Pons (tissue), 1 donor: ENCODE results near the gene PCP4L1.
"Not testable (repeated sequence)": the region's sequence is repeated elsewhere in the genome, so short reads cannot be mapped to it uniquely, and the experiment has no call there.

Experiments
- DNase-seq: peaks from one replicate; pipeline ENCODE4 v3.0.0-alpha.2; 2016; ENCODE audit warnings: low spot score

The PCP4L1 gene

DNA sequence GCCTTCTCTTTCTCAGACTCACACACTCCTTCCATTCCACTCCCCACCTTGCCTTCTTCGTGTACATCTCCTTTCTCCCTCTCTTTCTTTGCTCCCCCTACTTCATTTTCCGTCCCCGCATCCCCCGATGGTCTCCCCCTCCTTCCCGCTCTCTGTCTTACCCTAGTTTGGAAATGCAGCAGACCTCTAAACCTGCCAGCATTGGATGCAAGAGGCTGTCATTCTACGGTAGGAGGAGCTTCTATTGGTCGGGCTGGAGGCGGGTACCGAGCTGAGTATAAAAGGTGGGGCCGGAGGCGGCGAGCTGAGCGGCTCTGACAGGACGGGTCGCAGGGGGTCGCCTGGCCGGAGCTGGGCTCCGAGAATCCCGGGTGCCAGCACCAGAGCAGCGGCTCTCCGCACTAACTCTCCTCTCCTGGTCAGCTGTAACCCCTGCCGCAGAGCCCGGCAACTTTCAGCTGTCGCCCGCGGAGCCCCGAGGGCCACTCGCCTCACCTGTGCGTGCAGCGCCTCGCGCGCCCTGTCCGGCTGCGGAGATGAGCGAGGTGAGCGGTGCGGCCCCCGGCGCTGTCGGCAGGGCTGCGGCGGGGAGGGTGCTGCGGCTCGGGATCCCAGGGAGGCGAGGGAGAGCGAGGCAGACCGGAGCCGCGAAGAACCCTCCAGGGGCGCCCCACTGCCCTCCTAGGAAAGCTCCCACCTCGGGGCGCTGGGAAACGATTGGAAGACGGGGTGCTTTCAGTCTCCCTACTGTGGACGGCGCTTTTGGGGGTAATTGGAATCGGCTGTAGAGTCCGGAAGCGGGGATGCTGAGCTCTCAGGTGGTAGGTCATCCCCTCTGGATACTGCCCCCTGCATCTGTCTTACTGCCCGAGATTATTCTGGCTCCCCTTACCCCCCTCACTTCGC is at the start of gene PCP4L1:
TSS of gene PCP4L1 (plus strand) at position 307 of the 906 bp plus-strand sequence. CDS start at position 537, 230 bp downstream.
- DNase-seq, result peak; percentile 65

DNA sequence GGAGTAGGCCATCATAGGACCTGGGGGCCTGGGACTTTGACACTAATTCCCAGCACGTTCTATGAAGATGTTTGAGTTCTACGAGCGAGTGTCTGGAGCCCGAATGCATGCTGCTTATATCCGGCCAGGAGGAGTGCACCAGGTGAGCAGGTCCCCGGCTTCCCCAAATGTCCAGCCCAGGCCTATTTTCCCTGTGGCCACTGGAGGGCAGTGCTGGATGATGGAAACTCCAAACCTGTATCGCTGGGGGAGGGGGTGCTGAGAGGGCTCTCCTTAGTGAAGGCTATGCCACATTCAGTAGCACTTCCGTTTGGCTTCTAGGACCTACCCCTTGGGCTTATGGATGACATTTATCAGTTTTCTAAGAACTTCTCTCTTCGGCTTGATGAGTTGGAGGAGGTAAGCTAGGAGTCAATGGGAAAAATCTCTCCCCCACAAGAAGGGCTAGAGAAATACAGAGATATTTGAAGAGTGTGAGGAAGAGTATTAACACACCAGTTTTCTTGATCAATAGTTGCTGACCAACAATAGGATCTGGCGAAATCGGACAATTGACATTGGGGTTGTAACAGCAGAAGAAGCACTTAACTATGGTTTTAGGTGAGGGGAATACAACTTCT is 48.6 kb upstream of the PCP4L1 start:
- DNase-seq, result peak; percentile 78

DNA sequence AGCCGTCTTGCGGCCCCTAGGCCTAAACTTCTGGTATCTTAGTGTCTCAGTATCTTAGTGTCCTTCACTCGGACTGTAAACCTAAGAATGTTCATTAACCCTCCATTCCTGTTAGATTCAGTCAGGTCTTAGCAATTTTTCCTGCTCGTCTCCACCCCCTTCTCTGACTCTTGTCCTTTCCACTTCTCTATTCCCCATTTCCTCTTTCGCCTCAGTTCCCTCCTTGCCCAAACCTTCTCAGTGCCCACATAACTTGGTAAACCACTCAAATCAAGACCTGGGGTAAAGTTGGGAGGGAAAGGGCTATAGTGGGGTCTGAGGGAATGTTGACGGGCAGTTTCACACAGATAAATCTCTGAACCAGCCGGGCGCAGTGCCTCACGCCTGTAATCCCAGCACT is 44.2 kb upstream of the PCP4L1 start:
- DNase-seq, result peak; percentile 58

DNA sequence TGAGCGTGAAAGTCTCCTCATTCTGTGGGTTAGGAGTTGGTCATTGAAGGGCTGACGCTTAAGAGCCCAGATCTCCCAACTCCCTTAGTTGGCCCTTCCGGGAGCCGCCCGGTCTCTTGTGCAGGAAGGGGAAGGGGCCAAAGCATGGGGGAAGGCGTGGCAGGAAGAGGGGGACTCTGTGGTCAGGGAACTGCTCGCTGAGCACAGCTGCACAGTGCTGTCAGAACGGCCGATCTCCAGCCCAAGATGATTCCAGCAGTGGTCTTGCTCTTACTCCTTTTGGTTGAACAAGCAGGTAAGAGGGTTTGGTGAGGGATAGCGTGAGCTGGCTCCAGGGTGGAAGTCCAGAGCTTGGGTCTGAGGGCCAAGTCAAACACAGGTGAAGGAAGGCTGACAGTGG is 43.5 kb upstream of the PCP4L1 start, which contains the start of gene FCER1G:
TSS of gene FCER1G (plus strand) at position 220 of the 400 bp plus-strand sequence. CDS start at position 247, 27 bp downstream.
- no peak for DNase-seq

DNA sequence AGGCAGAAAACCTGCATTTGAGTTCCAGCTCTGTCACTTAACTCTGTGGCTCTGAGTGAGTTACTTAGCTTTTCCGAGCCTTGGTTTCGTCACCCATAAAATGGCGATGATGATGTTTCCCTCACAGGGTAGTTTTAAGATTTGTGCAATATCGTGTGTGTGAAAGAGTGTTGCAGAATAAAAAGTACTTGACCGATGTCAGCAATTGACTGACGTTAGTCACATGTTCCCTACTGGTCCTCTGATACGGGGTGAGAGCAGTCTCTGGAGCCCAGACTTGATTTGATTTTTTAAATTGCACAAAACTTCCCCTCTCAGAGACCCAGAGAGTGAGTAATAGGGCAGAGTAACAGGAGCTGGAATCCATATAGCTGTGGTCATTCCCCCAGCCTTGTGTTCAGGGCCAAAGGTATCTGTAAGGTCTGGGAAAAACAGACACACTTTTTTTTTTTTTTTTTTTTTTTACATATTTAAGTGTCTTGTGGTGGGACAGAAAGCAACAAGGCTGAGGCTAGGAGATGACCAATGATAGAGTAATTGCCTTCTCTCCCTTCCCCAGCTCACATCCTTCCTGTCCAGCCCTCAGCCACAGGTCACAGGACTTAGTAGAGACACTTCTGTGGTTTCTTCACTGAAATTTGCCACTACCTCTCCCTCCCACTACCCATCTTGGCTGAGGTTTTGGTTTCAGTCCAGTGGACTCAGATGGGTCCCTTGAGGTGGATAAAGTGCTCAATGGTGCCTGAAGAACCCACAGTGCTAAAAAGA is 41.4 kb upstream of the PCP4L1 start:
- DNase-seq, result peak; percentile 57

DNA sequence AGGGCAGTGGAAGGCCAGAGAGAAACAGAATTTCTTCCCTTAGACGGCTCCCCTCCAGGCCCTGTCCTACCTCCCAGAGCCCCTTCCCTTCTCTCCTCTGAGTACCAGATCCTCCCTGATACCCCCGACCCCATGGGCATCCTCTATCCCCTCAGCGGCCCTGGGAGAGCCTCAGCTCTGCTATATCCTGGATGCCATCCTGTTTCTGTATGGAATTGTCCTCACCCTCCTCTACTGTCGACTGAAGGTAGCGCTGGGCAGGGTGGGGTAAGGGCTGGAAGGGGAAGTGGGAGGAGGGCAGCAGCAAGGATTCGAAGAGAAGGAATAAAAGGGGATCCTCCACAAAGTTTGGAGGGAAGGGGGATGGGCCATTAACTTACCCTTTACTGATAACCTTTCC is 40.7 kb upstream of the PCP4L1 start:
- no peak for DNase-seq

DNA sequence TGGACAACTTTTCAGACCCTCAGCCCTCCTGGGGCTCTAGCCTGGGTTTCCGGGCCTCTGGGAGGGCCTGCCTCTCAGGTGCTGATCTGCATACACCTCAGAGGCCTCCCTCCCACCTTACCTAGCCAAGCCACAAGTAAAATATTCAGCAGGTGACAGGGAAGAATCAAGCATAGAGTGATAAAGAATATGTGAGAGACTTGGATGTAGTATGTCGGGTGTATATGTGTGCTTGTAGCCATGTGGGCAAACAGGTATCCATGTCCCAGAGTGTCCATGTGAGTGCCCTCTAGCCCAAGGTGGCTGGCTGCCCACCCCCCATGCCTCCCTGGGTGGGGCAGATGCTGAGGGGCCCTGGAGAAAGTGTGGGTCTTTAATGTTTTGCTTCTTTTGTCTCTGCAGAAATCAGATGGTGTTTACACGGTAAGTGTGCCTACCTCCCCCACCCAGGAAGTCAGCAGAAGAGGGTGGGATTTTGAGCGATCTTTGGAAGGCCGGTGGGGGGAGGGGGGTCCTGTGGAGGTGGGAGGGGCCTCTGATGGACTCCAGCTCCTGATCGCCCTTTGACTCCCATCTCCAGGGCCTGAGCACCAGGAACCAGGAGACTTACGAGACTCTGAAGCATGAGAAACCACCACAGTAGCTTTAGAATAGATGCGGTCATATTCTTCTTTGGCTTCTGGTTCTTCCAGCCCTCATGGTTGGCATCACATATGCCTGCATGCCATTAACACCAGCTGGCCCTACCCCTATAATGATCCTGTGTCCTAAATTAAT is 40.1 kb upstream of the PCP4L1 start:
- DNase-seq, result no peak

DNA sequence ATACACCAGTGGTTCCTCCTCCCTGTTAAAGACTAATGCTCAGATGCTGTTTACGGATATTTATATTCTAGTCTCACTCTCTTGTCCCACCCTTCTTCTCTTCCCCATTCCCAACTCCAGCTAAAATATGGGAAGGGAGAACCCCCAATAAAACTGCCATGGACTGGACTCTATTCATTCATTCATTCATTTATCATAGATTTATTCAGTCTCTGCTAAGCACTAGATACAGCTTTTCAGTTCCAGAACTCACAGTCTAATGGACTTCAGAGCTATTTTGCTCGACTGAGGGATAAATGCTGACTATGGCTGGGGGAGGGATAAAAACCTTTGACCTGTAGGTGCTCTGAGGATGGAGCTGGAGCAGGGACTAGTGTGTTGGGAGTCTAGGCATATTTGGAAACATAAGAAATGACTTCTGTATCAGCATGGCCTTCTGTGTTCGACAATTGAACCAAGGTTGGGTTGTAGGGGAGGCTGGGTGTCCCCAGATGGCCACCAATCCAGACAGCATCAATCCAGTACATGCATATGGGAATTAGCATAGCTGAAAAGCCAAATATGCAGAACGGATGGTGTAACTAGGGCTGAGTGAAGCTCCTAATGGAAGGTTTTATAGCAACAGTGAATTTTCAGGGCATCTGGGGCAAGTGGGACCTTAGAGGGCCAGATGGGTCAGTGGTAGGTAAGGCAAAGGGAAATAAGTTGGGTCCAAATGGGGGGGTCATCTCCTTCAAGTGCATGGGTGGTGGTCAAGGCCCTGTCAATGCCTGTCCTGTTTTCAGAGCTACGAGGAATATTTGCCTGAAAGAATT is 39.3 kb upstream of the PCP4L1 start:
- DNase-seq, result no peak

DNA sequence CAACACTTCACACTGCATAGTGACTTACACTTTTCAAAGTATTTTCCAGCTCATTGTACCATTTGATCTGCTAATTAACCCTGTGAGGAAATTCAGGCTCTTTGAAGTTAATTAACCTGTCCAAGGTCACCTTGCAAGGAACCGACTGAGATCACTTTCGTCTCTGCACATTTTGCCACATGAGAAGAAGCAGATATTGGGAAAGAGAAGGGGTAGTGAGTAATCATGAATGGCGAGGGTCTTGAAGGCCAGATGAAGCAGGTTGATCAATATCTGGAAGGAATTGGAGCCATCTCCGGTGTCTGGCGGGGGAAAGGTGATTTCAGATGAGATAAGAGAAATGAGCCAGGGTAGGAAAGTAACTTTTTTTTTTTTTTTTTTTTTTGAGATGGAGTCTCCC is 38.5 kb upstream of the PCP4L1 start:
- no peak for DNase-seq

DNA sequence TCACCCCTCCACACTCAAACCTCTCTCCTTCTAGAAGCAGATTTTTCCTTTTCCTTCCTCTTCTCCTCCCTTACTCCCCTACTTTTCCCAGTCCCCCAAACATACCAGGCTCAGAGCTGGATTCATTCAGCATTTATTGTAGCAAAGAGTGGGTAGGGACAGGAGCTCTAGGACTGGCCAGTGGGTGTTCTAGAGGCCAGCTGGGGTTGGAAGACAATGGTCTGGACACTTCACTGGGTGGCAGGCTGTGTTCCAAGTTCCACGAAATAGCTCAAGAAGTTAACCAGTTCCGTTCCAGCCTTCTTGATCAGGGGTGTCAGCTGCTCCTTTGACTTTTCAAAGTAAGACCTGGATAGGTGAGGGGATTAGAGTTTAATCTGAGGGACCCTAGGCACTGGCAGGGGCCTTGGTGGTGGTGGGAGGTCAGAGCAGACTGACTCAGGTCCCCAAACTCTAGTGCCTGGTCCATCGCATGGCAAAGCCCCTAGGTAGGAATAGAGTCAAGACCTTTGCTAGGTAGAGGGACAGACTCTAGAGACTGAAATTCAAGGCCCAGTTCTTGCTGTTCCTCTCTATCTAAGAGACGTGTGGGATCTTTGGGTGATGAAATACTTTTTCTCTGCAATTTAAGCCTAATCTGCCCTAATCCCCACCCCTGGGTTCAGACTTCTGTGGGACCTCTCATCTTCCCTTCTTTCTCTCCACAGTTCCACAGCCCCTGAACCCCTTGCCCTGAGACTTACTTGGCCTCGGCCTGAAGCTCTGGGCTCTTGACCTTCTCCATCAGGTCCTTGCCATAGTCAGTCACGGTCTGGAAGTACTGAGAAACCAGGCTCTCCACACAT is 36.1 kb upstream of the PCP4L1 start:
- no peak for DNase-seq

DNA sequence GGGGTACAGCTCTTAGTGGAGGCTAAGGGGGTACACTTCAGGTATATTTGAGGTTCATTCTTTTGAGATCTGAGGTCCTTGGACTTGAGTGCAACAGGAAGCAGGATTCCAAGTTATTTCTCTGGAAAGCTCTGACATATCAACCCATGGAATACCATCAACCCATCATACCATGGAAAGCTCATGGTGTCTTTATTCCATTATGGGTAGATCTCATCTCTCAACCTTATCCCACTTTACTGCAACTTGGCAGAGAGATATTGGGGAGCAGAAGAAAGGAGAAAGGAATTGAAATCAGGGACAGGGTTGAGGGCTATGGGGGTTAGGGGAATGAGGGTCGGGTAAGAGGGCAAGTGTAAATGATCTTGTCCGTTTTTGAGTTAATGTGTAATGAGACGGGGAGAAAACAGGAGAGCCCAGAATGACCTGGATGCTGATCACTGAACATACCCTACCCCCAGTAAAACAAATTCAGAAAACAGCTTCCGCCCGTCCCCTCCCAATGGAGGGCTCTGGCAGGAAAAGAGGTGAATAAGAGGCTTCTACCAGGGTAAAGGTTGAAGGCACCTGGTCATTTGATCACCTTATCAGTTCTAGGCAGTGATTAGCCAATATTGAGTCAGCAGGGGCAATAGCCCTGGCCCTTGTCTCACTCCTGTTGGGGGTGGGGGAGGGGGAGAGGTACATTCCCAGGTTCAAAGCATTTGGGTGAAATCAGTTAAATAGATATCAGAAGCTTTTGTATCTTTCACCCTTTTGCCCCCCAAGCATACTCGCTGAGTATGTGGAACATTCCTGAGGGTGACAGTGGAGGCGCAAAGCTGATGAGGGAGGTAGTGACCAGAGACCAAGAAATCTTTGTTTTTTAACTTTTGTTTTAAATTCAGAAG is 34.5 kb upstream of the PCP4L1 start:
- DNase-seq, result no peak

DNA sequence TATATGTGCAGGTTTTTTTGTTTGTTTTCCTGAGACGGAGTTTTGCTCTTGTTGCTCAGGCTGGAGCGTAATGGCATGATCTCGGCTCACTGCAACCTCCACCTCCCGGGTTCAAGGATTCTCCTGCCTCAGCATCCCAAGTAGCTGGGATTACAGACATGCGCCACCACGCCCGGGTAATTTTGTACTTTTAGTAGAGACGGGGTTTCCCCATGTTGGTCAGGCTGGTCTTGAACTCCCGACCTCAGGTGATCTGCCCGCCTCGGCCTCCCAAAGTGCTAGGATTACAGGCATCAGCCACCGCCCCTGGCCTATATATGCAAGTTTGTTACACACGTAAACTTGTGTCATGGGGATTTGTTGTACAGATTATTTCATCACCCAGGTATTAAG is 33.9 kb upstream of the PCP4L1 start:
- DNase-seq, result not testable (repeated sequence)

DNA sequence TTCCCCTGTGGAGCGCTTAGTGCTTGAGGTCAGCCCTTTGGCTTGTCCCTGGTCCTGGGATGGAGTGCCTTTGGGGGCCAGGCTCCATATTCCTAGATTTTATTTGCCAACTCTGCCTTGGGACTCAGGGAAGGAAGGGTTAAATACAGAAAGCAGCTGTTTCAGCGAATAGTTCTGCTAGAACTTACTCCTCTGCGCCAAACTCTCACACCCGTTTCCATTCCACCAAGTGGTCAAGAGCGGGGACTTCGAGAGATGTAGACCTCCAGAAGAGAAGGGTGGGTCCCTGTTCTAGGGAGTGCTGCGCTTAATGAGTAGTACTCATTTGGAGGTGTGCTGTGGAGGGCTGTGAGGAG is 33.4 kb upstream of the PCP4L1 start:
- no peak for DNase-seq

DNA sequence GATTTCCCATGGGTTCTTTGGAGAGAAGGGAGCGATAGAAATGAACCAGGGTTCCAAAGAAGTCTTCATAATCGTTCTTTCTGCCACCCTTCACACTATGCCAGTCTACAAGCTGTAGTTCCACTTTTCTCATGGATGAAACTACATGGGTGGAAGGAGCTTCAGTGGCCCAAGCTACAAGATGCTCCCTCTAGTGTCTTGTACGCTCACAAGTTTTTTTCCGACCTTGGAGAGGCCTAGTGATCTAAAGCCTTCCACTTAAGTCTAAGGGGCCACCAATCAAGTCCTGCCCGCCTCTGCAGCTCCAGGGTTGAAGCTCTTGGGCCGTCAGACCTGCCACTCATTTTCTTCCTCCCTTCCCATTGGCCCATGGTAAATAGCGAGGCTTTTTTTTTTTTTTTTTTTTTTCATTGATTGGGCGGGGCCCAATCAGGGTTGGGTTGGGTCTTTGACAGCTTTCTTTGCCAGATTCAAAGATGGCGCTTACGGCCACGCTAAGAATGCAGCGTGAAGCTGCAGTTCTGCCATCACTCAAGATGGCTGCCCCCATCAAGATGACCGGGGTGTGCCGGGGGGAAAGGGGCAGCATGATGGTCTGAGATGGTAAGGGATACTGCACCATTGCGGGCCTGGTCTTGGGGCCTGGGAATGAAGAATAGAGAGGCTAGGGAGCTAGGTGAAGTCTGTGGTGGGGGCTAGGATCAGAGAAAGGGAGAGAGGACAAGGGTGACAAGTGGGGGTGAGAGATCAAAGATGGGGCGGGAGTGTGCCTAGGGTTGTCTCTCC is 32.8 kb upstream of the PCP4L1 start, which contains the start of gene TOMM40L:
TSS of gene TOMM40L (plus strand) at position 527 of the 786 bp plus-strand sequence. CDS start 430 bp downstream, outside the sequence.
- peak; percentile 99 for DNase-seq

DNA sequence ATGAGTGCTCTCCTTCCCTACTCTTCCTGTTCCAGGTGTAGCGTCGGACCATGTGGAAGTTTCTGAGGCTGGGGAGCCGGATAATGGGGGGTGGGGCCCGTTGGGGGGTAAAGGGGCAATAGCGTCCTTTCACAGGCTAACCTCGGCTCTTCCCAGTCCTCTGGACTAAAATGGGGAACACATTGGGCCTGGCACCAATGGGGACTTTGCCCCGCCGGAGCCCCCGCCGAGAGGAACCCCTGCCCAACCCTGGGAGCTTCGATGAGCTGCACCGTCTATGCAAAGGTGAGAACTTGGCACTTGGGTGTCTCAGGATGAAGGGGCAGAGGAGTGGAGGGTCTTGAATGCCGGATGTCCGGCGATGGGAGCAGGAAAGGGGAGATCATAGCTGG is 32.2 kb upstream of the PCP4L1 start:
- no peak for DNase-seq

DNA sequence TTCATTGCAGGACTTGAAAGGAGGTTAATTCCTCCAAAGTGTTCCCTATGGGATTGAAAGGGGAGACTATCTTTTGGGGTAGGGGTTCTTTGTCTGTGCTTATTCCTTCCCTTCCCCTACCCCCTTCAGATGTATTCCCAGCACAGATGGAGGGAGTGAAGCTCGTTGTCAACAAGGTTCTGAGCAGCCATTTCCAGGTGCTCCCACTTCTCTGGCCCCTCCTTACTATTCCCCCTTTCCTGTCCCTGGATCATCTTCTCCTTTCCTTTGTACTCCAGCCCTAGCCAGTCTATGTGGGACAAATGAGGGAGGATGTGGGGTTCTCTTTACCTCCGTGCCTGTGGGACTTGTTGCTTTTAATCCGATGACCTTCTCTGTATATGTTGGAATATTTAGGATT is 31.8 kb upstream of the PCP4L1 start:
- DNase-seq, result no peak

DNA sequence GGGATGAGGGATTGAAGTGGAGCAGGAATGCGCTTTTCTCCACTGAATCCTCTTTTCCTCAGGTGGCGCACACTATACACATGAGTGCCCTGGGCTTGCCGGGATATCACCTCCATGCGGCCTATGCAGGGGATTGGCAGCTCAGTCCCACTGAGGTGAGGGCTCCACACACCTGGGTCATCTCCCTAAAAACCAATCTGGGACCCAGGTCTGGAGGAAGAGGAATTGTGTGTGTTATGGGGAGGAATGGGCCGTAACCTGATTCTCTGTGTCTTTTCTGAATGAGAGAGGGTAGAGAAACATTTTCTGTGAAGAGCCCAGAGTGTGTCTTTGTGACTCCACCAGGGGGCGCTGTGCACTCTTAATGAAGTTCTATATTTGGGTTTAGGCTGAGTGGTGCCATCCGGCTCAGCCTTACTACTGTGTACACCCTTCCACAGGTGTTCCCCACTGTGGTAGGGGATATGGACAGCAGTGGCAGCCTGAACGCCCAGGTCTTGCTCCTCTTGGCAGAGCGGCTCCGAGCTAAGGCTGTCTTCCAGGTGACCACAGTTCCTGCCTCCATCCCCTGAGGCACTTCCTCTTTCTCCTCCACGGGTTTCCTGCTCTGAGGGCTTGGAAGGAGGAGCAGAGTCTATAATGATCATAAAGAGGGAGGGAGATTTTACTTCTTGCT is 31.2 kb upstream of the PCP4L1 start:
- DNase-seq, result peak; percentile 84
